NCI-H2227 (cell line): Measurements from ENCODE around the gene PPP1R12B.
"Not testable (repeated sequence)": the region's sequence is repeated elsewhere in the genome, so short reads cannot be mapped to it uniquely, and the experiment has no call there.

Source experiments
- DNase-seq: peaks from one replicate; lab custom pipeline; 2025; ENCODE audit not compliant: unreplicated experiment; lab: John Stamatoyannopoulos, UW

The PPP1R12B gene

GRCh38 chr1:202625416-202626360 is 277.2 kb downstream of the PPP1R12B start:
- DNase-seq = peak; percentile 77

GRCh38 chr1:202627036-202627435 is 278.5 kb downstream of the PPP1R12B start:
- DNase-seq = not testable (repeated sequence)

GRCh38 chr1:202627841-202628565 is 279.5 kb downstream of the PPP1R12B start:
- DNase-seq = no peak

GRCh38 chr1:202628646-202629215 is 280.2 kb downstream of the PPP1R12B start:
- DNase-seq = no peak

GRCh38 chr1:202629257-202629811 is 280.8 kb downstream of the PPP1R12B start:
- not testable (repeated sequence) for DNase-seq

- DNase-seq = not testable (repeated sequence)
Observed at GRCh38 chr1:202630096-202630495, 281.6 kb downstream of the PPP1R12B start.

GRCh38 chr1:202630541-202630940 is 282.0 kb downstream of the PPP1R12B start:
- no peak for DNase-seq

GRCh38 chr1:202631076-202631923 is 282.8 kb downstream of the PPP1R12B start:
- DNase-seq = no peak

- no peak for DNase-seq
Observed at GRCh38 chr1:202632241-202632640, 283.7 kb downstream of the PPP1R12B start.

- not testable (repeated sequence) for DNase-seq
Observed at GRCh38 chr1:202636171-202636570, 287.7 kb downstream of the PPP1R12B start.

- not testable (repeated sequence) for DNase-seq
Observed at GRCh38 chr1:202637321-202638018, 289.0 kb downstream of the PPP1R12B start.

GRCh38 chr1:202638019-202638700 is 289.7 kb downstream of the PPP1R12B start:
- no peak for DNase-seq

- DNase-seq = not testable (repeated sequence)
Observed at GRCh38 chr1:202638701-202639305, 290.3 kb downstream of the PPP1R12B start.

GRCh38 chr1:202639500-202639899 is 291.0 kb downstream of the PPP1R12B start:
- DNase-seq = no peak

GRCh38 chr1:202642212-202642611 is 293.7 kb downstream of the PPP1R12B start:
- DNase-seq = no peak
